Right cardiac atrium (tissue), 5 donors: ENCODE results near the gene TRIM8. TPM values are rescaled to one million over a fixed set of nuclear protein-coding genes. Genes with fewer than 3 reads are reported as not detected.

Experiments
- ATAC-seq, 2 donors: fragments of 200-7000 bp; cut with Tn5 transposase; one replicate each; pipeline versions ENCODE4 v1.8.0 to v1.9.1; 2020; ENCODE audit warnings: moderate library complexity in 2 of 2, mild to moderate bottlenecking in 1 of 2
- DNase-seq, 3 donors: peaks; one replicate each; pipeline ENCODE4 v3.0.0-alpha.2; 2020
- H3K27ac ChIP-seq: one replicate; pipeline ENCODE4 v1.5.1; 2013; ENCODE audit warnings: mild to moderate bottlenecking, low read length, control low read depth, moderate library complexity
- H3K27me3 ChIP-seq: one replicate; pipeline ENCODE4 v1.6.1; 2013; ENCODE audit not compliant: control insufficient read depth, insufficient read depth
- H3K4me1 ChIP-seq: one replicate; pipeline ENCODE4 v1.6.1; 2013; ENCODE audit warnings: low read length; ENCODE audit not compliant: control insufficient read depth, insufficient read depth
- H3K4me3 ChIP-seq: one replicate; pipeline ENCODE4 v1.5.1; 2013; ENCODE audit warnings: low read length, control low read depth
- H3K9me3 ChIP-seq: one replicate; pipeline ENCODE4 v1.6.1; 2013; ENCODE audit warnings: low read length; ENCODE audit not compliant: control insufficient read depth
- WGBS: extraction: QIAGEN DNeasy Blood & Tissue Kit; methylation state at CpG from one replicate; pipeline ENCODE4 v1.1.7; 2013; 5-methylcytosine and 5-hydroxymethylcytosine counted together
- intact Hi-C, 4 donors: fragments of 100-400 bp; cut with DNase I; formaldehyde crosslinking; loops; one replicate each; pipeline versions ENCODE4 v1.11.0 to v1.14.0; 2022 to 2023
- polyA plus RNA-seq: library from polyadenylated mRNA; stranded (reverse); fragments of 200-250 nt; gene quantifications from one replicate; pipeline ENCODE4 v1.2.3, GENCODE V29; 2013
- total RNA-seq, 4 donors: library from RNA; stranded (reverse); fragmentation: NEBNext Ultra II Directional; extraction: Animal tissue kit (Norgen Biotek cat#: 25700); gene quantifications; one replicate each; pipeline ENCODE4 v1.2.1, GENCODE V29; 2021
- donor health status: healthy with polysubstance abuse.
- donor health status: DM: no; HTN: yes; CAD: no.
- donor health status: DM: no; HTN: no; CAD: no.
- donor health status: DM: no; HTN: yes; CAD: no; lungs with severe emphysema.
- donor health status: DM: yes; HTN: yes; CAD: no.

TRIM8 gene
- total and polyA plus RNA-seq, 5 donors, result 71.4 to 120 (median 108) TPM

GRCh38 chr10:102624751-102625645 lies 19.3 kb upstream of the TRIM8 start:
- H3K9me3 ChIP-seq, result no peaks in the 10 kb centered on the region

DNA sequence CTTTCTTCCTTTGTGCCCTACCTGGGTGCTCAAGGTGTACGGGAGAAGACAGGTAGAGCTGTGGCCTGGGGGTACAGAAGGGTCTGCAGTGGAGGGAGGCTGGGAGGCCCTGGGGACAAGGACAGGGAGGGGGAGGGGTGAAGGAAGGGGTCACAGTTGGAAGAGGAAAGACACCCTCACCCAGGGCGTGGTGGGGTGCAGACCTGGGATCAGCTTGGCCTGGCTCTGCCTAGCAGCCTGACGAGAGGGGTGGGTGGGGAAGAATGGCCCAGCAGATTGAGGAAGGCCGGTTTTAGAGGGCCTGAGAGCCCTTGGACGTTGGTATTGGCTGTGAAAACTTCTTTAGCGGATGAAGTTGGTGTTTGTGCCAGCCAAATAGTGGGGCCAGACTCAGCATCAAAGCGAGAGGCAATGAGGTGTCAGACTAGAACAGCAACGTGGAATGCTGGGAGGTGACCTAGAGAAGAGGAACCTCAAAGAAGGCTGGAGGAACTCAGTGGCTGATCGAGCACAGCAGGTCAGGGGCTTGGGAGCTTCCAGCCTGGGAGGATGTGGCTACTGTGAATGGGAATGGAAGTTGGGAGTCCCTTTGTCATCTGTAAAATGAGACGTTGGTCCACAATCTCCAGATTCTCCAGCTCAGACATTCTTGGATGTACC lies 18.1 kb upstream of the TRIM8 start:
- WGBS, result 61% methylated on average over 10 of the region's 10 CpGs
- Histone ChIP-seq H3K4me1 (peaks cover 42% of the 10 kb centered on the region), H3K4me3 (no peak overlapping the region), H3K27me3 (no peaks in the 10 kb centered on the region), H3K27ac (peak overlapping the region; percentile 50), H3K9me3 (no peaks in the 10 kb centered on the region)
- intact Hi-C loops, result no loop called here
- DNase-seq (peak; percentile 12 to 58 (median 20)), ATAC-seq (no peak)

More at GRCh38 chr10:102624751-102625645, 19.3 kb upstream of the TRIM8 start:
- no peak for ATAC-seq
- Histone ChIP-seq H3K27me3 (no peaks in the 10 kb centered on the region), H3K27ac (no peak overlapping the region), H3K4me3 (no peak overlapping the region), H3K4me1 (peaks cover 52% of the 10 kb centered on the region)
- DNase-seq, result peak in 2 of 3 donors; percentile 38 to 54
- 67% methylated on average over 12 of the region's 12 CpGs for WGBS
- intact Hi-C loops, result no loop called here

GRCh38 chr10:102627291-102627735 lies 17.0 kb upstream of the TRIM8 start:
- ATAC-seq (peak in 1 of 2 donors; percentile 2), DNase-seq (peak in 2 of 3 donors; percentile 20 to 64)
- Histone ChIP-seq H3K4me1 (peaks cover 39% of the 10 kb centered on the region), H3K27me3 (no peaks in the 10 kb centered on the region), H3K27ac (peak overlapping the region; percentile 82), H3K4me3 (no peak overlapping the region), H3K9me3 (no peaks in the 10 kb centered on the region)
- 53% methylated on average over 12 of the region's 12 CpGs for WGBS
- intact Hi-C loops, result no loop called here

GRCh38 chr10:102627736-102628293 lies 16.5 kb upstream of the TRIM8 start:
- DNase-seq (peak; percentile 65 to 86 (median 84)), ATAC-seq (peak; percentile 57 to 60)
- Histone ChIP-seq H3K4me1 (peaks cover 43% of the 10 kb centered on the region), H3K4me3 (no peak overlapping the region), H3K9me3 (no peaks in the 10 kb centered on the region), H3K27me3 (no peaks in the 10 kb centered on the region), H3K27ac (peak overlapping the region; percentile 82)
- intact Hi-C loops, result no loop called here
- 36% methylated on average over 9 of the region's 9 CpGs for WGBS

DNA sequence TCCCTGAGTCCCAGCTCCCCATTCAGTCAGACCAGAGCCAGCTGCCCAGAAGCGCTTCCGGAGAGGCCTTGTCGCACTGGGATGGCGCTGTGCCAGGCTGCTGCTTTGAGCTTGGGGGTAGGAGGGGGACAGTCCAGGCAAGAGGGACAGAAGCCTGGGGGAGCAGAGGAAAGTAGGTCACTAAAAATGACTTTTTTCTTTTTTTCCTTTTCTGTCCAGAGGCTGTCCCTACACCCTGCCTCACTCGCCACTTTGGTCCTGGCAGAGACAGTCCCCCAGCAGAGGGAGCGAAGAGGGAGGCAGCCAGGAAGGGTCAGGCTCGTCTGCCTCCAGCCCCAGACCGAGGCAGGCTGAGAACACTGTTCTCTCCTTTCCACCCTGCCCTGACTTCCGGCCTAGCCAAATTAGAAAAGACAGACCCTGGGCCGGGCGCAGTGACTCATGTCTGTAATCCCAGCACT lies 15.8 kb upstream of the TRIM8 start:
- Histone ChIP-seq H3K4me1 (peaks cover 45% of the 10 kb centered on the region), H3K27ac (peak overlapping the region; percentile 82), H3K4me3 (no peak overlapping the region), H3K27me3 (no peaks in the 10 kb centered on the region), H3K9me3 (no peaks in the 10 kb centered on the region)
- 18% methylated on average over 11 of the region's 11 CpGs for WGBS
- ATAC-seq, result peak; percentile 47 to 53
- intact Hi-C loops, result no loop called here
- peak; percentile 82 to 94 (median 92) for DNase-seq

DNA sequence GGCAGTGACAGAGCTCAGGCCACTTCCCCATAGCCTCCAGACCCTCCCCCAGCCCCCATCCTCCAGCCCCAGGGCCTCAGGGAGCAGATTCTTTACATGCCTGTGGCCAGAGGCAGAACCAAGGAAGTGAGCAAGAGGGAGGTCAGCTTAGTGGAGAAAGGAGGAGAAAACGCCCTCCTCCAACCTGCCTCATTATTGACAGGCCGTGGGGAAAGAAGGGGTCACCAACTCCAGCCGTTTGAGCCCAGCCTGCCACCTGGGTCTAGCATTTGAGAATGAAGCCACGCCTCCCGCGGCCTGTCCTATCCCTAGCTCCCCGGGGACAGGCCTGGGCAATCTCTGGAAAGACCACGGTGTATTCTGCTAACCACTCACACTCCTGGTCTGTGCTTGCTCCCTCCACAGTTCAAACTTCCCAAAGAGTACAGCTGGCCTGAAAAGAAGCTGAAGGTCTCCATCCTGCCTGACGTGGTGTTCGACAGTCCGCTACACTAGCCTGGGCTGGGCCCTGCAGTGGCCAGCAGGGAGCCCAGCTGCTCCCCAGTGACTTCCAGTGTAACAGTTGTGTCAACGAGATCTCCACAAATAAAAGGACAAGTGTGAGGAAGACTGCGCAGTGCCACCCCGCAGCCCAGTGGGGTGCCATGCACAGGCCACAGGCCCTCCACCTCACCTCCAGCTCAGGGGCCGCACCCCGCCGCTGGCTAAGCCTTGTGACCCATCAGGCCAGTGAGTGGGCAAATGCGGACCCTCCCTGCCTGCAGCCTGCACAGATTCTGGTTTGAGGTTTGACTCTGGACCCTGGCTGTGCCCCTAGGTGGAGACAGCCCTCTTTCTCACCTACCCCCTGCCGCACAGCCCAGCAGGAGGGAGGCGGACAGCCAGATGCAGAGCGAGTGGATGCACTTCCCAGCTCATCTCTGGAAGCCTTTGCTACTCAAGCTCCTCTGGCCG lies 14.3 kb upstream of the TRIM8 start:
- H3K9me3 ChIP-seq, result no peaks in the 10 kb centered on the region
- WGBS, result 66% methylated on average over 22 of the region's 22 CpGs
- no peak for ATAC-seq
- peaks cover 49% of the 10 kb centered on the region for H3K4me1 ChIP-seq
- H3K4me3 ChIP-seq, result no peak overlapping the region
- H3K27ac ChIP-seq, result peak overlapping the region; percentile 40
- intact Hi-C loops, result no loop called here
- DNase-seq, result peak; percentile 36 to 73 (median 61)
- no peaks in the 10 kb centered on the region for H3K27me3 ChIP-seq

GRCh38 chr10:102630663-102631062 lies 13.6 kb upstream of the TRIM8 start:
- DNase-seq, result peak; percentile 7 to 38 (median 30)
- WGBS, result 75% methylated on average over 6 of the region's 6 CpGs
- H3K27ac ChIP-seq, result no peak overlapping the region
- intact Hi-C loops, result no loop called here
- no peaks in the 10 kb centered on the region for H3K27me3 ChIP-seq
- H3K4me1 ChIP-seq, result peaks cover 42% of the 10 kb centered on the region
- no peaks in the 10 kb centered on the region for H3K9me3 ChIP-seq
- no peak overlapping the region for H3K4me3 ChIP-seq
- no peak for ATAC-seq

DNA sequence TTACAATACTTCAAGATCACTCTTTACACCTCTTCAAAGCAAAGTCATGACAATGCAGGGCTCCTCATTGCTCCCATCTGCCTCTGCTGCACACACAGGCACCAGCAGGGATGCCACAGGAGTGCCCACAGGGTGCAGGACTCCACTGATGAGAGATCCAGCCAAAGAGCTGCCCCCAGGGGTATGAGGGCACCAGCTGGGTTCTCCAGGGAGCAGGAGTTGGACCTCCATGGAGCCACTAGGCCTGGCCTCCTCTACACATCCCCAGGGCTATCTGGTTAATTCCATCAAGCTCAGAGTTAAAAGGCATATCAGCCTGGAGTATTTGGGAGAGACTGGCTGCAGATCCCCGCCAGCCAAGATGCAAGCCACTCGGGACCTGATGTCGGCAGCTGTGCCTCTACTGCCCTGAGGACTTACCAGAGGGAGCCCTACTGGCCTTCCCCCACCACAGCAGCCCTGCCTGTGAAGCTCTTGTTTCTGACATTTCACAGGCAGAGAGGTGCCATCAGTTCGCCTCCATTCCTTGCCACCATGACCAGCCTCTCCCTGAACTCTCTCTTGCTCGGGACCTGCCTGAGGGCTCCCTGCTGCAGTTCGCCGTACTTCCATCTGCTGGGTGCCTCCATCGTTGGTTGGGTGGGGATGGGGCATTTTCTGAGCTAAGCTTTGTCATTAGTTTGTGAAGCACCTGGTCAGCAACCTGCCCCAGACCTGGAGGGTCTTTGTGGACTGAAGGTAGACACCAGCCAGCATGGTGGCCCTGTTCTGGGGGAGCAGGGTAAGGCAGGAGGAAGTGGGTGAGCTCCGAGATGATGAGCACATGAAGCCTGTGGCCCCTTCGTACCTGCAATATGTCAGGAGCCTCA lies 12.5 kb upstream of the TRIM8 start:
- Histone ChIP-seq H3K4me1 (peaks cover 32% of the 10 kb centered on the region), H3K4me3 (no peak overlapping the region), H3K9me3 (no peaks in the 10 kb centered on the region), H3K27ac (peak overlapping the region; percentile 90), H3K27me3 (no peaks in the 10 kb centered on the region)
- WGBS, result 77% methylated on average over 10 of the region's 10 CpGs
- peak; percentile 13 to 51 (median 47) for DNase-seq
- no peak for ATAC-seq
- intact Hi-C loops, result no loop called here

DNA sequence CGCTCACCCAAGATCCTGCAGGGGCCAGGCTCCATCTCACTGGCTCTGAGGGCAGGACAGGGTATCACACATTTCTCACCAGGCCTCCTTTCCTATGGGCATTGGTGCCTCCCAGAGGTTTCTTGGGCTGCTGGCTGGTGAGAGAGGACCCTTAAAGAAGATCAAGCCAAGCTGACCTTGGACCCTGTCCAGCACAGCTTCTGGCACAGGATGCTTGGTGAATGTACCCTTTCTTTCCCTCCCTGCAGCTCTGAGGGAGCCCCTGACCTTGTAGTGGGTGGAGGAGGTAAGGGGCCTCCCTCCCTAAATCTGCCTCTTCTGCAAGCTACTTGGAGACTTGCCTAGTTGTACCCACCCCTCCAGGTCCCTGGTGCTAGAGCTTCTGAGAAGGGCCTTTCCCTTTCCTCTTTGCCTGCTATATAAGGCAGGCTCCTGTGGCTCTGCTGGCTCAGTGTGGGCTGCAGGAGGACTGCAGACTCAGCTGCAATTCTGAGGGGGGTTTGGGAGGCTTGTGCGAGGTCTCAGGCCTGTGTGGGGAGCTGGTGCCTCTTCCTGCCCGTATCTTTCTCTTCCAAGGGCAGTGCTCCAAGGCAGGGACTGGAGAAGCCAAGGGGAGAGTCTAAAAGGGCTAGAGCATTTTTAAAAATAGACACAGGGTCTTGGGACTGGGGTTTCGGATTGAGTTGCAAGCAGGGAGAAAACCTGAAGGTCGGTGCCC lies 11.7 kb upstream of the TRIM8 start:
- Histone ChIP-seq H3K4me3 (no peak overlapping the region), H3K27ac (peak overlapping the region; percentile 90), H3K9me3 (no peaks in the 10 kb centered on the region), H3K4me1 (peaks cover 25% of the 10 kb centered on the region), H3K27me3 (no peaks in the 10 kb centered on the region)
- ATAC-seq (peak; percentile 28 to 34), DNase-seq (peak; percentile 37 to 82 (median 66))
- intact Hi-C loops, result no loop called here
- 22% methylated on average over 5 of the region's 5 CpGs for WGBS
